Measurements from ENCODE around the gene PROKR1. TPM values are rescaled to one million over a fixed set of nuclear protein-coding genes. Genes with fewer than 3 reads are reported as not detected.

PROKR1 gene
- total RNA-seq, 1 experiment from 2014 or later: 4.4 TPM

- Mint-ChIP-seq H3K4me3 (no peak overlapping the region), H3K9me3 (peaks cover 50% of the 10 kb centered on the region), H3K36me3 (peaks cover 52% of the 10 kb centered on the region), H3K27me3 (ENCODE audit: low read depth) (no peaks in the 10 kb centered on the region), H3K27ac (no peak overlapping the region), H3K4me1 (peaks cover 57% of the 10 kb centered on the region)
- no peak for TF ChIP-seq PRRX2 (CRISPR knock-in tag; IDR thresholded peaks at IDR 0.05)
- CTCF ChIA-PET: interaction anchor here (1.2 kb wide), 1 partner anchor 15 kb away, joined by 4 read pairs; no protein-coding TSS in a partner anchor
- ATAC-seq: no peak
- POLR2A ChIA-PET: no interaction called here
- no peak for DNase-seq (ENCODE audit: low spot score)
Measured at GRCh38 chr2:68693951-68694350, 50.6 kb downstream of the PROKR1 start.

DNA sequence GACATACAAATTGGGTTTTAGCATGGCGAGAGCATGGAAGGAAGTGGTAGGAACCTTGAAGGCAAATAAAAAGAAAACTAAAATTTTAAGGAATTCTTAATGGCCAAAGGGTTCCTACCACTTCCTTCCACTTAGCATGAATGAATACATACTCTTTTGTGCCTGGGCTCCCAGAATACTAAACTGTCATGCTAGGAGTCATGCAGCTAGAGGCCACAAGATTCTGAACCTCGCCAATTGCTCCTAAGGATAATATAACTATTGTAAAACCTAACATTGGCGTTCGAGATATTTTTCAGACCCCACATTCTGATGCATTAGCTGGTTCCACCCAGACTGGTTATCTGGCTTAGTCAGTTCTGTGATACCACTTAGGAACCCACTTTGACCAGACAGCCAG lies 52.6 kb downstream of the PROKR1 start:
- ChIA-PET CTCF (interaction anchor here (3.0 kb wide), 1 partner anchor 13 kb away, joined by 15 read pairs; no protein-coding TSS in a partner anchor), POLR2A (no interaction called here)
- Mint-ChIP-seq H3K4me3 (no peak overlapping the region), H3K9me3 (peaks cover 66% of the 10 kb centered on the region), H3K27me3 (ENCODE audit: low read depth) (no peaks in the 10 kb centered on the region), H3K27ac (no peak overlapping the region), H3K4me1 (peaks cover 37% of the 10 kb centered on the region), H3K36me3 (peaks cover 67% of the 10 kb centered on the region)
- no peak for DNase-seq (ENCODE audit: low spot score)
- ATAC-seq: no peak
- TF ChIP-seq, protein P1, sequence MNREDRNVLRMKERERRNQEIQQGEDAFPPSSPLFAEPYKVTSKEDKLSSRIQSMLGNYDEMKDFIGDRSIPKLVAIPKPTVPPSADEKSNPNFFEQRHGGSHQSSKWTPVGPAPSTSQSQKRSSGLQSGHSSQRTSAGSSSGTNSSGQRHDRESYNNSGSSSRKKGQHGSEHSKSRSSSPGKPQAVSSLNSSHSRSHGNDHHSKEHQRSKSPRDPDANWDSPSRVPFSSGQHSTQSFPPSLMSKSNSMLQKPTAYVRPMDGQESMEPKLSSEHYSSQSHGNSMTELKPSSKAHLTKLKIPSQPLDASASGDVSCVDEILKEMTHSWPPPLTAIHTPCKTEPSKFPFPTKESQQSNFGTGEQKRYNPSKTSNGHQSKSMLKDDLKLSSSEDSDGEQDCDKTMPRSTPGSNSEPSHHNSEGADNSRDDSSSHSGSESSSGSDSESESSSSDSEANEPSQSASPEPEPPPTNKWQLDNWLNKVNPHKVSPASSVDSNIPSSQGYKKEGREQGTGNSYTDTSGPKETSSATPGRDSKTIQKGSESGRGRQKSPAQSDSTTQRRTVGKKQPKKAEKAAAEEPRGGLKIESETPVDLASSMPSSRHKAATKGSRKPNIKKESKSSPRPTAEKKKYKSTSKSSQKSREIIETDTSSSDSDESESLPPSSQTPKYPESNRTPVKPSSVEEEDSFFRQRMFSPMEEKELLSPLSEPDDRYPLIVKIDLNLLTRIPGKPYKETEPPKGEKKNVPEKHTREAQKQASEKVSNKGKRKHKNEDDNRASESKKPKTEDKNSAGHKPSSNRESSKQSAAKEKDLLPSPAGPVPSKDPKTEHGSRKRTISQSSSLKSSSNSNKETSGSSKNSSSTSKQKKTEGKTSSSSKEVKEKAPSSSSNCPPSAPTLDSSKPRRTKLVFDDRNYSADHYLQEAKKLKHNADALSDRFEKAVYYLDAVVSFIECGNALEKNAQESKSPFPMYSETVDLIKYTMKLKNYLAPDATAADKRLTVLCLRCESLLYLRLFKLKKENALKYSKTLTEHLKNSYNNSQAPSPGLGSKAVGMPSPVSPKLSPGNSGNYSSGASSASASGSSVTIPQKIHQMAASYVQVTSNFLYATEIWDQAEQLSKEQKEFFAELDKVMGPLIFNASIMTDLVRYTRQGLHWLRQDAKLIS (CRISPR knock-in tag; IDR thresholded peaks at IDR 0.05; ENCODE audit: borderline replicate concordance): no peak
- TF ChIP-seq TEAD1 (CRISPR knock-in tag; IDR thresholded peaks at IDR 0.05) (no peak), CREM (CRISPR knock-in tag; IDR thresholded peaks at IDR 0.05) (no peak)

GRCh38 chr2:68696554-68696953 lies 53.2 kb downstream of the PROKR1 start:
- DNase-seq (ENCODE audit: low spot score) (no peak), ATAC-seq (peak; percentile 92)
- Mint-ChIP-seq H3K4me1 (peaks cover 36% of the 10 kb centered on the region), H3K36me3 (peaks cover 66% of the 10 kb centered on the region), H3K9me3 (peaks cover 66% of the 10 kb centered on the region), H3K27me3 (ENCODE audit: low read depth) (no peaks in the 10 kb centered on the region), H3K4me3 (no peak overlapping the region), H3K27ac (peak overlapping the region; percentile 76; the same call in 1 of the 2 replicates)
- ChIA-PET CTCF (interaction anchor here (3.0 kb wide), 1 partner anchor 13 kb away, joined by 15 read pairs; no protein-coding TSS in a partner anchor), POLR2A (no interaction called here)
- TF ChIP-seq ZNF423 (CRISPR knock-in tag; IDR thresholded peaks at IDR 0.05): 0 out of 2 replicates have a peak, but pooled peaks have one; percentile 29
- no peak for TF ChIP-seq GABPB1 (CRISPR knock-in tag; IDR thresholded peaks at IDR 0.05)

DNA sequence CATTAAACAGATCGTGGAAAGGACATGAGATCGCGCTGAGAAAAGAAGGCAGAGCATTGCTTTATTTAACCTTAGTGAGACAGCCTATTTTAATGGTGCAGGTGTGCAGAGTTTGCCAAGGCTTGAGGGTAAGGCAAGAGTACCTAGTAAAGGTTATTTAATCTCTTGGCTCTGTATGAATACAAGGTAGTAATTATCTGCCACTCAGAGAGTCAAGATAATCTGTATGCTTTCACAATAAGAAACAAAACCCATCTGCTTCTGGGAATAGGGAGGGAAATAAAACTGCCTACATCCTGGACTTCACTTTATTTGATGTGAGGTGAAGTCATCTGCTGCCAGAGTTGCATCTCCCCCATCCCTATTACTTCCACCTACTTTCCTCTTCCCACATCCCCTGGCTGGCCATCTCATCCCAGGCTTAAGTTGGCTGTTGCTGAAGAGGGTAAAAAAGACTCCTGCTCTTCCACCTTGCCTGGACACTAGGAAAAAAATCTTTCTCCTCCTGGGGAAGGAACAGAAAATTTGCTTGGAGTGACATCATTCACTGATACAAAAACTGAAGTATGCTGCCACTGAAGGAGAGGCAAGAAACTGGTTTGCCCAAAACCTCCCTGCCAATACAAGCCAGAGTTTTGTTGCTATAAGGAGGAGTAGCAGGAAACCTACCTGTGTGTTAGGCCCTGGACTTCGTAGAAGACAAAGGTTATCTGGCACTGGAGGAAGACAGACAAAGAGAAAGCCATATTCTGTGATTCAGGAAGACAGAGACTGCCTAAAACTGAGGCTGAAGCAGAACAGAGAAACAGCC lies 55.4 kb downstream of the PROKR1 start:
- DNase-seq (ENCODE audit: low spot score) (no peak), ATAC-seq (no peak)
- no peak for TF ChIP-seq CREM (CRISPR knock-in tag; IDR thresholded peaks at IDR 0.05)
- no peak for TF ChIP-seq ESRRA (CRISPR knock-in tag; IDR thresholded peaks at IDR 0.05; ENCODE audit: borderline replicate concordance)
- TF ChIP-seq RELA (CRISPR knock-in tag; IDR thresholded peaks at IDR 0.05; ENCODE audit: borderline replicate concordance): no peak
- TF ChIP-seq ZNF532 (CRISPR knock-in tag; IDR thresholded peaks at IDR 0.05; ENCODE audit: borderline replicate concordance): no peak
- TF ChIP-seq, protein P2, sequence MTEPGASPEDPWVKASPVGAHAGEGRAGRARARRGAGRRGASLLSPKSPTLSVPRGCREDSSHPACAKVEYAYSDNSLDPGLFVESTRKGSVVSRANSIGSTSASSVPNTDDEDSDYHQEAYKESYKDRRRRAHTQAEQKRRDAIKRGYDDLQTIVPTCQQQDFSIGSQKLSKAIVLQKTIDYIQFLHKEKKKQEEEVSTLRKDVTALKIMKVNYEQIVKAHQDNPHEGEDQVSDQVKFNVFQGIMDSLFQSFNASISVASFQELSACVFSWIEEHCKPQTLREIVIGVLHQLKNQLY (CRISPR knock-in tag; IDR thresholded peaks at IDR 0.05): no peak
- TF ChIP-seq TEAD1 (CRISPR knock-in tag; IDR thresholded peaks at IDR 0.05): no peak
- Mint-ChIP-seq H3K4me1 (peaks cover 35% of the 10 kb centered on the region), H3K27me3 (ENCODE audit: low read depth) (no peaks in the 10 kb centered on the region), H3K36me3 (peaks cover 54% of the 10 kb centered on the region), H3K4me3 (no peak overlapping the region), H3K9me3 (peaks cover 56% of the 10 kb centered on the region), H3K27ac (no peak overlapping the region; the same call in 1 of the 2 replicates)
- ChIA-PET CTCF (interaction anchor here (1.7 kb wide), 1 partner anchor 10 kb away, joined by 9 read pairs; no protein-coding TSS in a partner anchor), POLR2A (no interaction called here)

Data from WTC11 (cell line).